SK-N-SH (cell line): ENCODE measurements around the gene HIGD1C. TPM values are rescaled to one million over a fixed set of nuclear protein-coding genes. Genes with fewer than 3 reads are reported as not detected.

Experiments
- CTCF ChIA-PET: fragments of 300-600, 350-600 bp; formaldehyde crosslinking; extraction: SDS; loops from one replicate; lab custom pipeline; 2021; lab: Yijun Ruan, JAX
- POLR2A ChIA-PET: fragments of 350-600 bp; sonication (Branson Sonifier 250); formaldehyde crosslinking; extraction: SDS; loops from one replicate; lab custom pipeline; 2020; ENCODE audit warnings: antibody characterized with exemption, inconsistent platforms; lab: Yijun Ruan, JAX
- DNase-seq: peaks from one replicate; pipeline ENCODE4 v3.0.0; 2012
- H2AFZ ChIP-seq: fragments of 200-600 bp; sonication (generic); 2 replicates; pipeline ENCODE4 v1.8.1; 2016; ENCODE audit warnings: antibody characterized with exemption, mild to moderate bottlenecking, low read depth
- H3F3A ChIP-seq: fragments of 200-600 bp; sonication (generic); replicated peaks from 2 replicates; pipeline ENCODE3; 2016; ENCODE audit warnings: antibody characterized with exemption, mild to moderate bottlenecking; ENCODE audit not compliant: insufficient read depth
- H3K27ac ChIP-seq, 2 experiments: fragments of 200-500 bp in 1 of 2; fragments of 200-600 bp in 1 of 2; sonication (Bioruptor generic) in 1 of 2; sonication (generic), shearing (Covaris generic) in 1 of 2; 2 replicates each; pipeline versions ENCODE4 v1.5.1 to v1.6.1; 2014 to 2016; ENCODE audit warnings: low read depth in 2 of 2, inconsistent platforms in 1 of 2, low read length in 1 of 2, mild to moderate bottlenecking in 1 of 2, mixed read lengths in 1 of 2
- H3K27me3 ChIP-seq: fragments of 200-600 bp; sonication (generic), shearing (Covaris generic); 2 replicates; pipeline ENCODE4 v1.6.1; 2016; ENCODE audit warnings: mixed run types; ENCODE audit not compliant: insufficient read depth
- H3K36me3 ChIP-seq, 2 experiments: fragments of 200-500 bp in 1 of 2; fragments of 200-600 bp in 1 of 2; sonication (Bioruptor generic) in 1 of 2; sonication (generic) in 1 of 2; replicated peaks in 1 of 2; 2 replicates each; pipeline versions ENCODE3 to v1.5.1; 2014 to 2016; ENCODE audit warnings: low read length in 1 of 2, mild to moderate bottlenecking in 1 of 2; ENCODE audit not compliant: insufficient read depth in 2 of 2, control insufficient read depth in 1 of 2
- H3K4me1 ChIP-seq, 2 experiments: fragments of 200-500 bp in 1 of 2; fragments of 200-600 bp in 1 of 2; sonication (Bioruptor generic) in 1 of 2; sonication (generic), shearing (Covaris generic) in 1 of 2; 2 replicates each; pipeline versions ENCODE4 v1.5.1 to v1.6.1; 2014 to 2016; ENCODE audit warnings: low read depth in 1 of 2, low read length in 1 of 2, mixed run types in 1 of 2; ENCODE audit not compliant: insufficient read depth in 2 of 2, control insufficient read depth in 1 of 2
- H3K4me2 ChIP-seq: fragments of 200-600 bp; sonication (generic), shearing (Covaris generic); 2 replicates; pipeline ENCODE4 v1.6.1; 2017; ENCODE audit warnings: mixed run types
- H3K4me3 ChIP-seq, 2 experiments: fragments of 200-500 bp in 1 of 2; fragments of 200-600 bp in 1 of 2; sonication (Bioruptor generic) in 1 of 2; sonication (generic), shearing (Covaris generic) in 1 of 2; 2 replicates each; pipeline versions ENCODE4 v1.5.1 to v1.8.1; 2014 to 2016; ENCODE audit warnings: low read depth in 2 of 2, inconsistent platforms in 1 of 2, low read length in 1 of 2, mild to moderate bottlenecking in 1 of 2, mixed read lengths in 1 of 2, moderate library complexity in 1 of 2
- H3K79me2 ChIP-seq: fragments of 200-600 bp; sonication (generic); 2 replicates; pipeline ENCODE4 v1.8.1; 2017; ENCODE audit warnings: mild to moderate bottlenecking; ENCODE audit not compliant: insufficient read depth
- H3K9ac ChIP-seq: fragments of 200-600 bp; sonication (generic); 2 replicates; pipeline ENCODE4 v1.6.1; 2017; ENCODE audit warnings: mixed run types
- H3K9me2 ChIP-seq: fragments of 200-600 bp; sonication (generic); 2 replicates; pipeline ENCODE4 v1.6.1; 2017; ENCODE audit warnings: mixed run types
- H3K9me3 ChIP-seq: fragments of 200-600 bp; sonication (generic); 2 replicates; pipeline ENCODE4 v1.6.1; 2017; ENCODE audit warnings: mixed run types, mild to moderate bottlenecking, moderate library complexity
- H4K20me1 ChIP-seq: fragments of 200-600 bp; sonication (generic); 2 replicates; pipeline ENCODE4 v1.6.1; 2017; ENCODE audit warnings: mild to moderate bottlenecking, mixed run types; ENCODE audit not compliant: insufficient read depth
- CTCF ChIP-seq: fragments of 200-600 bp; sonication (generic); IDR thresholded peaks from 2 replicates; pipeline ENCODE4 v1.6.1; 2017; ENCODE audit warnings: antibody characterized with exemption, mild to moderate bottlenecking, moderate library complexity
- EP300 ChIP-seq, 2 experiments: IDR thresholded peaks; 2 replicates each; pipeline versions ENCODE4 v1.4.0 to v1.6.1; 2012; ENCODE audit warnings: borderline replicate concordance in 1 of 2, low read depth in 1 of 2, low read length in 1 of 2
- EZH2phosphoT487 ChIP-seq: fragments of 200-600 bp; sonication (generic); IDR thresholded peaks from 2 replicates; pipeline ENCODE4 v1.6.1; 2017; ENCODE audit warnings: low read depth, mixed run types, mild to moderate bottlenecking, antibody characterized with exemption, moderate library complexity, borderline replicate concordance
- FOXM1 ChIP-seq: IDR thresholded peaks from 2 replicates; pipeline ENCODE4 v1.4.0; 2012; ENCODE audit warnings: low read depth, mild to moderate bottlenecking
- MEF2A ChIP-seq: IDR thresholded peaks from 2 replicates; pipeline ENCODE4 v1.4.0; 2012; ENCODE audit warnings: low read depth, borderline replicate concordance
- MXI1 ChIP-seq: IDR thresholded peaks from 2 replicates; pipeline ENCODE4 v1.6.1; 2012; ENCODE audit warnings: mild to moderate bottlenecking, low read depth, low read length, improper control_type of control experiment
- NFIC ChIP-seq: IDR thresholded peaks from 2 replicates; pipeline ENCODE4 v1.4.0; 2012; ENCODE audit warnings: borderline replicate concordance
- POLR2AphosphoS5 ChIP-seq: IDR thresholded peaks from 2 replicates; pipeline ENCODE4 v1.6.1; 2012; ENCODE audit warnings: low read depth, low read length
- RAD21 ChIP-seq: IDR thresholded peaks from 2 replicates; pipeline ENCODE4 v1.6.1; 2012; ENCODE audit warnings: mild to moderate bottlenecking, low read length
- REST ChIP-seq: IDR thresholded peaks from 2 replicates; pipeline ENCODE4 v1.6.1; 2012; ENCODE audit warnings: mild to moderate bottlenecking, low read depth, low read length, moderate library complexity
- RFX5 ChIP-seq: IDR thresholded peaks from 2 replicates; pipeline ENCODE4 v1.6.1; 2012; ENCODE audit warnings: mild to moderate bottlenecking, improper control_type of control experiment, low read length
- RXRA ChIP-seq: IDR thresholded peaks from 2 replicates; pipeline ENCODE4 v1.4.0; 2012; ENCODE audit warnings: low read depth, mild to moderate bottlenecking, borderline replicate concordance
- SIN3A ChIP-seq: IDR thresholded peaks from 2 replicates; pipeline ENCODE4 v1.6.1; 2012; ENCODE audit warnings: low read depth, mild to moderate bottlenecking, low read length, moderate library complexity, borderline replicate concordance
- SMC3 ChIP-seq: IDR thresholded peaks from 2 replicates; pipeline ENCODE4 v1.6.1; 2012; ENCODE audit warnings: low read depth, low read length, improper control_type of control experiment
- TAF1 ChIP-seq: IDR thresholded peaks from 2 replicates; pipeline ENCODE4 v1.6.1; 2012; ENCODE audit warnings: low read depth, mild to moderate bottlenecking, low read length, moderate library complexity, borderline replicate concordance
- TCF12 ChIP-seq: IDR thresholded peaks from 2 replicates; pipeline ENCODE4 v1.4.0; 2012
- YY1 ChIP-seq: IDR thresholded peaks from 2 replicates; pipeline ENCODE4 v1.4.0; 2012; ENCODE audit warnings: low read depth, mild to moderate bottlenecking
- WGBS: methylation state at CpG from one replicate; pipeline ENCODE4 v1.1.6; 2017; ENCODE audit warnings: low lambda C conversion rate; 5-methylcytosine and 5-hydroxymethylcytosine counted together
- polyA plus RNA-seq, 3 experiments: library from polyadenylated mRNA; depleted of rRNA; stranded (reverse); fragments of >200 nt; gene quantifications; 2 replicates each; pipeline ENCODE4 v1.2.3, GENCODE V29; 2012
- TF ChIP-seq, protein P1 (sequence below): IDR thresholded peaks from 2 replicates; pipeline ENCODE4; 2012

Gene HIGD1C
- polyA plus RNA-seq, 1 of the 3 experiments (the other 2 are of a cell fraction) = not detected

DNA sequence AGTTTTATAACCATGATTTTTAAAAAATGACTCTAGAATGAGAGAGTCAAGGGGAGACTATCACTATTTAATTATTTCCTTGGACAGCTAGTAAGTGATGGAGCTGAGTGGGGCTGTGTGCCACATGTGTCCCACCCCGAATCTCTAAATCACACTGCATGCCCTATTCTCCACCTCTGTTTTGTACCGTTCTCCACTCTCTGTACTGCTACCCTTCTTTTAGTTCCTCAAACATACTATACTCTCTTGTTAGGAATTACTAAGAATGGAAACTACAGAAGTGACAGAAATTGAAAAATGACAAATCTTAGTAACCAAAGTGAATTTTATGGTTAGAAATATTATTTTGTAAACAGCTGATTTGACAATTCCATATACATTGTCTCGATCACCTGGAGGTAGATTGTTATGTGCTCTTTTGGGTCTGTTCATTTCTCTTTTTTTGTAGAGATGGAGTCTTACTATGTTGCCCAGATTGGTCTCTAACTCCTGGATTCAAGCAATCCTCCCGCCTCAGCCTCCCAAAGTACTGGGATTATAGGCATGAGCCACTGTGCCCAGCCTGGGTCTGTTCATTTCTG is 37.9 kb downstream of the HIGD1C start:
- WGBS = 94% methylated on average over 4 of the region's 4 CpGs
- DNase-seq = no peak
- POLR2A ChIA-PET = no interaction called here
- peaks cover 2 to 5% of the 10 kb centered on the region in 2 experiments; a peak in 1 of 4 replicates for H3K4me1 ChIP-seq
- no peak overlapping the region for H3K27ac ChIP-seq
- CTCF ChIA-PET = interaction anchor here (1.3 to 9.9 kb wide), 4 partner anchors 166 to 351 kb away, joined by 3 to 186 read pairs (median 26); partner anchors contain the start of gene ATF1
- H3K9ac ChIP-seq = no peak overlapping the region
- no peaks in the 10 kb centered on the region for H3K27me3 ChIP-seq
- H3K9me2 ChIP-seq = no peaks in the 10 kb centered on the region
- H3K4me3 ChIP-seq = no peak overlapping the region
- TF ChIP-seq YY1 (no peak), MEF2A (no peak), POLR2AphosphoS5 (no peak), EZH2phosphoT487 (no peak), EP300 (IDR thresholded peaks at IDR 0.05; ENCODE audit: borderline replicate concordance in 1 of 2, low read depth in 1 of 2, low read length in 1 of 2) (no peak), TCF12 (no peak), RFX5 (no peak), RXRA (no peak), REST (no peak), SIN3A (no peak), NFIC (no peak), TAF1 (no peak), CTCF (no peak), MXI1 (no peak), RAD21 (no peak), FOXM1 (no peak), SMC3 (no peak)
- TF ChIP-seq, protein P1, sequence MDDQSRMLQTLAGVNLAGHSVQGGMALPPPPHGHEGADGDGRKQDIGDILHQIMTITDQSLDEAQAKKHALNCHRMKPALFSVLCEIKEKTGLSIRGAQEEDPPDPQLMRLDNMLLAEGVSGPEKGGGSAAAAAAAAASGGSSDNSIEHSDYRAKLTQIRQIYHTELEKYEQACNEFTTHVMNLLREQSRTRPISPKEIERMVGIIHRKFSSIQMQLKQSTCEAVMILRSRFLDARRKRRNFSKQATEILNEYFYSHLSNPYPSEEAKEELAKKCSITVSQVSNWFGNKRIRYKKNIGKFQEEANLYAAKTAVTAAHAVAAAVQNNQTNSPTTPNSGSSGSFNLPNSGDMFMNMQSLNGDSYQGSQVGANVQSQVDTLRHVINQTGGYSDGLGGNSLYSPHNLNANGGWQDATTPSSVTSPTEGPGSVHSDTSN = no peak
- H3F3A ChIP-seq = peaks cover 12% of the 10 kb centered on the region
- H3K36me3 ChIP-seq = peaks cover 51 to 56% of the 10 kb centered on the region in 2 experiments
- no peak overlapping the region for H2AFZ ChIP-seq
- H4K20me1 ChIP-seq = no peaks in the 10 kb centered on the region
- H3K4me2 ChIP-seq = no peak overlapping the region
- H3K79me2 ChIP-seq = no peaks in the 10 kb centered on the region
- H3K9me3 ChIP-seq = no peaks in the 10 kb centered on the region
